GM12878 (cell line): ENCODE data around the gene MDK. TPM values are rescaled to one million over a fixed set of nuclear protein-coding genes. Genes with fewer than 3 reads are reported as not detected.

Experiments
- ATAC-seq: fragments of 200-7000 bp; cut with Tn5 transposase; 3 replicates; pipeline ENCODE4 v1.9.1; 2020; ENCODE audit warnings: mild to moderate bottlenecking, moderate library complexity
- BruUV-seq: library from RNA; stranded (reverse); fragments of 400-500 nt; replicated peaks from 2 replicates; lab custom pipeline; 2021; lab: Mats Ljungman, UMichigan
- CTCF ChIA-PET: fragments of 300-600 bp; sonication (Branson Sonifier 250); formaldehyde crosslinking; extraction: SDS; loops from one replicate; lab custom pipeline; 2021; ENCODE audit warnings: inconsistent platforms; lab: Yijun Ruan, JAX
- POLR2A ChIA-PET: fragments of 350-600 bp; formaldehyde crosslinking; extraction: SDS; loops from one replicate; lab custom pipeline; 2021; ENCODE audit warnings: inconsistent platforms; lab: Charles Lee
- RAD21 ChIA-PET: fragments of 300-600 bp; sonication (Branson Sonifier 250); formaldehyde crosslinking; loops from one replicate; lab custom pipeline; 2023; ENCODE audit warnings: antibody characterized with exemption; ENCODE audit not compliant: unreplicated experiment; lab: Charles Lee
- SMC1A ChIA-PET: fragments of 300-600 bp; sonication (Branson Sonifier 250); formaldehyde crosslinking; loops from one replicate; lab custom pipeline; 2023; ENCODE audit not compliant: unreplicated experiment, uncharacterized antibody; lab: Charles Lee
- DNase-seq: peaks from one replicate; pipeline ENCODE4 v3.0.0-alpha.2; 2011; ENCODE audit warnings: low read depth, low spot score
- FAIRE-seq: peaks from 3 replicates; lab custom pipeline; 2011; peaks lifted over from hg19 to GRCh38; lab: Jason Lieb, UNC
- H2AFZ ChIP-seq: 2 replicates; pipeline ENCODE4 v1.6.0; 2011; ENCODE audit warnings: low read depth, low read length, control low read depth; ENCODE audit not compliant: control insufficient read depth
- H3K27ac ChIP-seq: 2 replicates; pipeline ENCODE4 v1.5.1; 2011; ENCODE audit warnings: control low read depth; ENCODE audit not compliant: control insufficient read depth, insufficient read depth
- H3K27me3 ChIP-seq, 2 experiments: replicated peaks in 1 of 2; 2 replicates each; pipeline versions ENCODE4 v1.6.0 to v1.6.1; 2011; ENCODE audit warnings: low read length in 1 of 2; ENCODE audit not compliant: control insufficient read depth in 2 of 2, insufficient read depth in 2 of 2
- H3K36me3 ChIP-seq, 2 experiments: 2 replicates each; pipeline ENCODE4 v1.5.1; 2011; ENCODE audit warnings: low read length in 1 of 2; ENCODE audit not compliant: control insufficient read depth in 2 of 2, insufficient read depth in 2 of 2
- H3K4me1 ChIP-seq: 2 replicates; pipeline ENCODE4 v1.6.1; 2011; ENCODE audit warnings: mild to moderate bottlenecking, low read length, moderate library complexity, mixed read lengths; ENCODE audit not compliant: control insufficient read depth, insufficient read depth
- H3K4me2 ChIP-seq: 2 replicates; pipeline ENCODE4 v1.6.0; 2011; ENCODE audit warnings: control low read depth; ENCODE audit not compliant: control insufficient read depth, insufficient read depth
- H3K4me3 ChIP-seq: fragments of 200-600 bp; sonication (generic); 2 replicates; pipeline ENCODE4 v1.5.1; 2016
- H3K79me2 ChIP-seq: 2 replicates; pipeline ENCODE4 v1.6.0; 2011; ENCODE audit warnings: low read length; ENCODE audit not compliant: control insufficient read depth, insufficient read depth
- H3K9ac ChIP-seq: 2 replicates; pipeline ENCODE4 v1.8.0; 2011; ENCODE audit warnings: low read length, control low read depth, mixed read lengths; ENCODE audit not compliant: control insufficient read depth, insufficient read depth
- H3K9me3 ChIP-seq: replicated peaks from 3 replicates; pipeline ENCODE4 v1.5.1; 2011; ENCODE audit warnings: mild to moderate bottlenecking, low read length; ENCODE audit not compliant: control insufficient read depth, insufficient read depth
- H4K20me1 ChIP-seq: 2 replicates; pipeline ENCODE4 v1.6.0; 2011; ENCODE audit not compliant: control insufficient read depth, insufficient read depth
- BCL11A ChIP-seq: IDR thresholded peaks from 2 replicates; pipeline ENCODE4 v1.6.1; 2011; ENCODE audit warnings: low read depth, low read length
- JUND ChIP-seq: IDR thresholded peaks from 2 replicates; pipeline ENCODE4 v1.6.1; 2012; ENCODE audit warnings: low read depth, mild to moderate bottlenecking, low read length, improper control_type of control experiment, moderate library complexity
- LARP7 ChIP-seq: fragments of 450-650 bp; IDR thresholded peaks from 2 replicates; pipeline ENCODE4 v1.6.1; 2017; ENCODE audit warnings: mild to moderate bottlenecking
- NR2C2 ChIP-seq: IDR thresholded peaks from 2 replicates; pipeline ENCODE4 v1.6.1; 2011; ENCODE audit warnings: borderline replicate concordance, low read depth; ENCODE audit not compliant: control insufficient read depth, insufficient read length
- PBX3 ChIP-seq: IDR thresholded peaks from 2 replicates; pipeline ENCODE4 v1.6.1; 2011; ENCODE audit warnings: mild to moderate bottlenecking, low read depth, low read length, moderate library complexity; ENCODE audit not compliant: insufficient replicate concordance
- PKNOX1 ChIP-seq: fragments of 450-650 bp; IDR thresholded peaks from 2 replicates; pipeline ENCODE4 v1.6.1; 2016; ENCODE audit warnings: mild to moderate bottlenecking
- PRDM15 ChIP-seq: fragments of 450-650 bp; formaldehyde crosslinking; IDR thresholded peaks from 2 replicates; pipeline ENCODE4 v1.4.0; 2020; ENCODE audit warnings: mild to moderate bottlenecking, moderate library complexity
- SIN3A ChIP-seq: IDR thresholded peaks from 2 replicates; pipeline ENCODE4 v1.6.1; 2012; ENCODE audit warnings: low read depth, low read length, improper control_type of control experiment
- SPI1 ChIP-seq: IDR thresholded peaks from 2 replicates; pipeline ENCODE4 v1.6.1; 2011; ENCODE audit warnings: low read depth, mild to moderate bottlenecking, low read length, moderate library complexity, borderline replicate concordance; ENCODE audit not compliant: insufficient read depth
- ZBTB4 ChIP-seq: fragments of 450-650 bp; formaldehyde crosslinking; IDR thresholded peaks from 2 replicates; pipeline ENCODE4 v1.4.0; 2022; ENCODE audit warnings: mild to moderate bottlenecking, moderate library complexity
- ZNF207 ChIP-seq: fragments of 450-650 bp; IDR thresholded peaks from 2 replicates; pipeline ENCODE4 v1.6.1; 2014; ENCODE audit warnings: antibody characterized with exemption, mild to moderate bottlenecking, borderline replicate concordance
- WGBS: methylation state at CpG from one replicate; pipeline ENCODE4 v1.1.6; 2016; ENCODE audit warnings: low lambda C conversion rate; ENCODE audit not compliant: insufficient replicate concordance, insufficient coverage; ENCODE audit errors: missing lambda C conversion rate; 5-methylcytosine and 5-hydroxymethylcytosine counted together
- in situ Hi-C: fragments of 300-500 bp; cut with MboI; formaldehyde crosslinking; loops from 9 replicates; pipeline ENCODE4 v1.14.3; 2018; ENCODE audit warnings: mixed read lengths
- intact Hi-C: fragments of 100-400 bp; cut with micrococcal nuclease; formaldehyde crosslinking; loops from one replicate; pipeline ENCODE4 v1.14.2; 2022; ENCODE audit not compliant: unreplicated experiment
- polyA plus RNA-seq, 11 experiments: library from polyadenylated mRNA; depleted of rRNA in 4 of 11; unstranded in 6 of 11; stranded (reverse) in 5 of 11; fragments of >200 nt; fragmentation: Nextera tagmentation in 4 of 11; fragmentation: Illumina TruSeq in 1 of 11; extraction: Ambion mirVana in 4 of 11; extraction: Trizol in 1 of 11; gene quantifications; 1 replicate in 1 of 11; 2 replicates in 10 of 11; pipeline versions ENCODE4 v1.2.1 to v1.2.3, GENCODE V29; 2011 to 2016; ENCODE audit warnings: inconsistent platforms in 2 of 11, missing spikeins in 2 of 11, low read depth in 1 of 11
- total RNA-seq, 4 experiments: library from RNA; depleted of rRNA in 3 of 4; stranded (reverse); fragments of >200 nt in 3 of 4; fragmentation: Illumina TruSeq in 1 of 4; extraction: Trizol in 1 of 4; gene quantifications; 2 replicates each; pipeline versions ENCODE4 v1.2.1 to v1.2.3, GENCODE V29; 2013 to 2021
- TF ChIP-seq, protein P1 (sequence below): IDR thresholded peaks from 2 replicates; pipeline ENCODE4 v1.6.1; 2012; ENCODE audit warnings: low read length, inconsistent platforms

The MDK gene
- total and polyA plus RNA-seq, 10 of the 15 experiments (the other 5 are each of a cell fraction or from before 2014, with no cell fraction given) = 0.77 to 17.8 (median 9.9) TPM

DNA sequence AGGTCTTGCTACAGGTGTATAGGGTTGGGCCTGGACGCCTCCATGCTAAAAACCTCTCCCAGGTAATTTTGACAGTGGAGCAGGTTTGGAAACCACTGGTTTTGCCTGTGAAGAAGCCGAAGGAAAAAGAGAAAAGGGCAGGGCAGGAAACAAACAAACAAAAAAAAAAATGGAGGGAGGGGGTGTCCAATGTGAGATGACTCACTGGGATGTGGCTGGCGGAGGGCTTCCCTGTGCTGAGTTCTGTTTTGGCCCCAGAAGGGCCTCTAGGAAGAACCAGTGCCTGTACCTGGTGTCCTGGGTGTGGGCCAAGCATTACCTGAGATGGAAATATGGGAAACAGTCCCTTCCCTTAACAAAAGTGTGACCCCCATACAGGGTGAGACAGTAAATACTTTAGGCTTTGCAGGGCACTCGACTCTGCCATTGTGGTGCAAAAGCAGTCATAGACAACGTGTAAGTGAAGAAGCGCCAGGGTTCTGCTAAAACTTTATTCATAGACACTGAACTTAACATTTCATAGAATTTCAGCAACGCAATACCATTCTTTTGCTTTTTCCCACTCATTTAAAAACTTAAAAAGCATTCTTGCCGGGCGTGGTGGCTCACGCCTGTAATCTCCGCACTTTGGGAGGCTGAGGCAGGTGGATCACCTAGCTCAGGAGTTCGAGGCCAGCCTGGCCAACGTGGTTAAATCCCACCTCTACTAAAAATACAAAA, 43.7 kb upstream of the MDK start:
- H3K4me3 ChIP-seq = no peak overlapping the region
- H3K27me3 ChIP-seq = peaks cover 9 to 12% of the 10 kb centered on the region in 2 experiments
- H3K79me2 ChIP-seq = no peaks in the 10 kb centered on the region
- DNase-seq = no peak
- no TSS peak for BruUV-seq
- in situ Hi-C loops = no loop called here
- intact Hi-C loops = no loop called here
- H3K36me3 ChIP-seq = no peaks in the 10 kb centered on the region
- no peaks in the 10 kb centered on the region for H3K9me3 ChIP-seq
- ChIA-PET POLR2A (no interaction called here), CTCF (interaction anchor here (1.2 kb wide), 1 partner anchor 8 kb away, joined by 3 read pairs; no protein-coding TSS in a partner anchor), SMC1A (interaction anchor here (0.7 kb wide), 1 partner anchor 114 kb away, joined by 3 read pairs; no protein-coding TSS in a partner anchor), RAD21 (no interaction called here)
- H3K9ac ChIP-seq = no peak overlapping the region
- WGBS = 37% methylated on average over 13 of the region's 13 CpGs
- no peaks in the 10 kb centered on the region for H4K20me1 ChIP-seq
- FAIRE-seq = no peak
- no peaks in the 10 kb centered on the region for H3K4me1 ChIP-seq
- no peak overlapping the region for H3K4me2 ChIP-seq
- ATAC-seq = no peak
- H3K27ac ChIP-seq = no peak overlapping the region
- no peak overlapping the region for H2AFZ ChIP-seq
- TF ChIP-seq SPI1 (no peak), SIN3A (no peak), JUND (no peak), PBX3 (no peak), PKNOX1 (no peak), ZBTB4 (CRISPR knock-in tag) (no peak), LARP7 (no peak), NR2C2 (no peak), PRDM15 (CRISPR knock-in tag) (no peak), ZNF207 (no peak), BCL11A (no peak)
- TF ChIP-seq, protein P1, sequence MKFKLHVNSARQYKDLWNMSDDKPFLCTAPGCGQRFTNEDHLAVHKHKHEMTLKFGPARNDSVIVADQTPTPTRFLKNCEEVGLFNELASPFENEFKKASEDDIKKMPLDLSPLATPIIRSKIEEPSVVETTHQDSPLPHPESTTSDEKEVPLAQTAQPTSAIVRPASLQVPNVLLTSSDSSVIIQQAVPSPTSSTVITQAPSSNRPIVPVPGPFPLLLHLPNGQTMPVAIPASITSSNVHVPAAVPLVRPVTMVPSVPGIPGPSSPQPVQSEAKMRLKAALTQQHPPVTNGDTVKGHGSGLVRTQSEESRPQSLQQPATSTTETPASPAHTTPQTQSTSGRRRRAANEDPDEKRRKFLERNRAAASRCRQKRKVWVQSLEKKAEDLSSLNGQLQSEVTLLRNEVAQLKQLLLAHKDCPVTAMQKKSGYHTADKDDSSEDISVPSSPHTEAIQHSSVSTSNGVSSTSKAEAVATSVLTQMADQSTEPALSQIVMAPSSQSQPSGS = no peak
